K562 (cell line): ENCODE data around the gene NQO2. TPM values are rescaled to one million over a fixed set of nuclear protein-coding genes. Genes with fewer than 3 reads are reported as not detected.

Experiments used
- BCOR ChIP-seq: fragments of 450-650 bp; IDR thresholded peaks from 2 replicates; pipeline ENCODE4 v1.6.1; 2016
- BRF2 ChIP-seq: IDR thresholded peaks from 3 replicates; pipeline ENCODE4 v1.6.1; 2011; ENCODE audit warnings: borderline replicate concordance, mild to moderate bottlenecking; ENCODE audit not compliant: insufficient read length, insufficient read depth
- CCNT2 ChIP-seq: IDR thresholded peaks from 2 replicates; pipeline ENCODE4 v1.6.1; 2011; ENCODE audit warnings: borderline replicate concordance, low read depth, mild to moderate bottlenecking, moderate library complexity, mixed read lengths, low read length; ENCODE audit not compliant: insufficient read length; ENCODE audit errors: extremely low read depth
- CEBPG ChIP-seq, 3 experiments: fragments of 200-800 bp in 1 of 3; sonication (Bioruptor generic) in 1 of 3; sonication (generic) in 1 of 3; formaldehyde crosslinking in 1 of 3; IDR thresholded peaks in 2 of 3; conservative IDR thresholded peaks in 1 of 3; 2 replicates each; pipeline versions ENCODE4 v1.6.1 to v1.8.0; 2016 to 2022; ENCODE audit warnings: missing compliant biosample characterization in 2 of 3, missing genetic modification characterization in 2 of 3, mild to moderate bottlenecking in 1 of 3, missing genetic modification reagents in 1 of 3
- ETS1 ChIP-seq: conservative IDR thresholded peaks from 2 replicates; pipeline ENCODE4 v1.6.1; 2011; ENCODE audit warnings: low read depth, mild to moderate bottlenecking, low read length; ENCODE audit not compliant: control insufficient read depth
- ETS2 ChIP-seq: IDR thresholded peaks from 2 replicates; pipeline ENCODE4 v1.6.1; 2016; ENCODE audit warnings: borderline replicate concordance, missing genetic modification characterization, mild to moderate bottlenecking, moderate library complexity, missing compliant biosample characterization; ENCODE audit not compliant: poor library complexity, severe bottlenecking
- HBP1 ChIP-seq: fragments of 450-650 bp; formaldehyde crosslinking; IDR thresholded peaks from 2 replicates; pipeline ENCODE4 v1.4.0; 2022; ENCODE audit warnings: missing genetic modification characterization
- KLF6 ChIP-seq: fragments of 250-450 bp; sonication (Bioruptor Pico); IDR thresholded peaks from 2 replicates; pipeline ENCODE4 v1.4.0; 2020; ENCODE audit warnings: mild to moderate bottlenecking, moderate library complexity, borderline replicate concordance
- NBN ChIP-seq: fragments of 450-650 bp; IDR thresholded peaks from 2 replicates; pipeline ENCODE4 v1.6.1; 2016; ENCODE audit warnings: low read depth, mild to moderate bottlenecking
- PHF8 ChIP-seq: fragments of 200-600 bp; sonication (generic); IDR thresholded peaks from 2 replicates; pipeline ENCODE4 v1.6.1; 2012; ENCODE audit warnings: mixed run types, mild to moderate bottlenecking, inconsistent platforms, low read length, moderate library complexity, borderline replicate concordance
- SMAD3 ChIP-seq: fragments of 450-650 bp; formaldehyde crosslinking; conservative IDR thresholded peaks from 2 replicates; pipeline ENCODE4 v1.4.0; 2020; ENCODE audit warnings: mild to moderate bottlenecking
- SRSF1 ChIP-seq: fragments of 200-400 bp; formaldehyde crosslinking; IDR thresholded peaks from 2 replicates; pipeline ENCODE4 v1.6.1; 2017; ENCODE audit warnings: mild to moderate bottlenecking, low read depth, low read length, moderate library complexity
- TCF7L2 ChIP-seq: fragments of 150-350 bp; IDR thresholded peaks from 2 replicates; pipeline ENCODE4 v1.6.1; 2016; ENCODE audit warnings: low read depth, mild to moderate bottlenecking, low read length, moderate library complexity
- ZBTB5 ChIP-seq: fragments of 450-650 bp; IDR thresholded peaks from 2 replicates; pipeline ENCODE4 v1.6.1; 2017; ENCODE audit warnings: antibody characterized with exemption
- ZFP1 ChIP-seq: fragments of 450-650 bp; formaldehyde crosslinking; IDR thresholded peaks from 2 replicates; pipeline ENCODE4 v1.4.0; 2020; ENCODE audit warnings: mild to moderate bottlenecking, mixed read lengths
- ZNF12 ChIP-seq: sonication (generic); formaldehyde crosslinking; IDR thresholded peaks from 2 replicates; pipeline ENCODE4 v1.4.0; 2020; ENCODE audit warnings: mild to moderate bottlenecking, missing genetic modification reagents
- ZNF274 ChIP-seq: IDR thresholded peaks from 2 replicates; pipeline ENCODE4 v1.6.1; 2011; ENCODE audit warnings: low read depth, mild to moderate bottlenecking, low read length, moderate library complexity, borderline replicate concordance
- polyA plus RNA-seq, 8 experiments: library from polyadenylated mRNA; depleted of rRNA in 4 of 8; stranded (reverse) in 5 of 8; unstranded in 3 of 8; fragments of >200 nt; fragmentation: Nextera tagmentation in 2 of 8; fragmentation: Illumina TruSeq in 1 of 8; extraction: Ambion mirVana in 2 of 8; extraction: Trizol in 1 of 8; gene quantifications; 2 replicates each; pipeline versions ENCODE4 v1.2.1 to v1.2.3, GENCODE V29; 2011 to 2014; ENCODE audit warnings: inconsistent platforms in 1 of 8, missing spikeins in 1 of 8
- total RNA-seq, 7 experiments: library from RNA; depleted of rRNA in 6 of 7; stranded (reverse); fragments of >200 nt in 6 of 7; fragmentation: Illumina TruSeq in 2 of 7; extraction: Trizol in 2 of 7; gene quantifications; 2 replicates each; pipeline versions ENCODE4 v1.2.1 to v1.2.3, GENCODE V29; 2011 to 2021; ENCODE audit warnings: low replicate concordance in 1 of 7

NQO2 gene
- total and polyA plus RNA-seq, 9 of the 15 experiments (the other 6 are each of a cell fraction or from before 2014, with no cell fraction given), result 54.6 to 214 (median 116) TPM

GRCh38 chr6:3063733-3064700 is 64.3 kb downstream of the NQO2 start (continued):
- TF ChIP-seq ZBTB5 (no peak), SRSF1 (no peak; the same call in 1 of the 2 replicates), HBP1 (CRISPR knock-in tag) (no peak), ZFP1 (no peak), ETS1 (peak; percentile 57), BRF2 (no peak), KLF6 (peak; percentile 34; the same call in 1 of the 2 replicates), PHF8 (peak; percentile 98), TCF7L2 (no peak), NBN (peak; percentile 23; the same call in 1 of the 2 replicates), BCOR (peak; percentile 38; the same call in 1 of the 2 replicates), ZNF12 (CRISPR knock-in tag) (peak; percentile 86), ETS2 (tag) (no peak), ZNF274 (no peak), CCNT2 (peak; percentile 66), CEBPG (CRISPR knock-in tag; IDR thresholded peaks at IDR 0.05) (no peak), CEBPG (tag; conservative IDR thresholded peaks at IDR 0.05 in 1 of 2, IDR thresholded peaks at IDR 0.05 in 1 of 2) (no peak), SMAD3 (CRISPR knock-in tag) (no peak)
